Lower lobe of right lung (tissue), 2 donors: ENCODE results near the gene PITX1. TPM values are rescaled to one million over a fixed set of nuclear protein-coding genes. Genes with fewer than 3 reads are reported as not detected.

ENCODE experiments used
- ATAC-seq, 2 donors: fragments of 200-7000 bp; cut with Tn5 transposase; one replicate each; pipeline ENCODE4 v1.9.1; 2020 to 2022; ENCODE audit warnings: mild to moderate bottlenecking in 2 of 2, moderate library complexity in 2 of 2
- DNase-seq: peaks from one replicate; pipeline ENCODE4 v3.0.0-alpha.2; 2020
- H3K27ac ChIP-seq: fragments of 200-600 bp; one replicate; pipeline ENCODE4 v1.8.0; 2022
- H3K27me3 ChIP-seq: fragments of 200-600 bp; one replicate; pipeline ENCODE4 v1.8.0; 2022; ENCODE audit warnings: low read depth
- H3K36me3 ChIP-seq: fragments of 200-600 bp; one replicate; pipeline ENCODE4 v1.8.0; 2022; ENCODE audit warnings: mild to moderate bottlenecking
- H3K4me1 ChIP-seq: fragments of 200-600 bp; one replicate; pipeline ENCODE4 v1.8.0; 2022
- H3K4me3 ChIP-seq: fragments of 200-600 bp; one replicate; pipeline ENCODE4 v1.8.0; 2022; ENCODE audit warnings: mild to moderate bottlenecking
- H3K9me3 ChIP-seq: fragments of 200-600 bp; one replicate; pipeline ENCODE4 v1.8.0; 2022
- intact Hi-C: fragments of 100-400 bp; cut with DNase I; formaldehyde crosslinking; loops from one replicate; pipeline ENCODE4 v1.11.0; 2022
- total RNA-seq: library from RNA; stranded (reverse); fragmentation: NEBNext Ultra II Directional; extraction: Animal tissue kit (Norgen Biotek cat#: 25700); gene quantifications from one replicate; pipeline ENCODE4 v1.2.1, GENCODE V29; 2021
- TF ChIP-seq, protein P1 (sequence below): fragments of 200-600 bp; IDR thresholded peaks from one replicate; pipeline ENCODE4 v1.8.0; 2022; ENCODE audit warnings: antibody characterized with exemption, mild to moderate bottlenecking
- donor health status: DM: no; HTN: yes; CAD: no; lungs with severe emphysema.

The PITX1 gene
- total RNA-seq, 1 donor from 2014 or later, result 0.47 TPM

DNA sequence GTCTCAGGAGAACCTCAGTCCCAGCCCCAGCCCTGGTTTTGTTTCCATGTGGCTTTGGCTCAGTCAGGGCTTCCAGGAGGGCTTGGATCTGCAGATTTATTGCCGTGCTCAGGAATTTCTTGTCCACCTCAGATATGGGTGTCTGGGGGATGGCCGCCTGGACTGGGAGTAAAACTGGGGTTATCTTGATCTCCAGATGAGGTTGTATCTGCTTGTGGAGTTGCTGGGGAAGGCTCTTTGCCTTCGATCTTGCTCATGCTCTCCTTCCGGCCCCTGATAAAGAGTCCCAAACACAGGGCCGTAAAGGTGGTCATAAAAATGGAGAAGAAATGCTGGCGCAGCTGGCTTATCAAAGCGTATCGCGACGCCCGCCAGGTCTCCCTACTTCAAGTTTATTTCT lies 17.8 kb upstream of the PITX1 start:
- Histone ChIP-seq H3K27me3 (peaks cover 72% of the 10 kb centered on the region), H3K4me1 (no peaks in the 10 kb centered on the region), H3K4me3 (no peak overlapping the region), H3K36me3 (no peaks in the 10 kb centered on the region), H3K27ac (no peak overlapping the region), H3K9me3 (no peaks in the 10 kb centered on the region)
- no peak for ATAC-seq
- TF ChIP-seq, protein P1, sequence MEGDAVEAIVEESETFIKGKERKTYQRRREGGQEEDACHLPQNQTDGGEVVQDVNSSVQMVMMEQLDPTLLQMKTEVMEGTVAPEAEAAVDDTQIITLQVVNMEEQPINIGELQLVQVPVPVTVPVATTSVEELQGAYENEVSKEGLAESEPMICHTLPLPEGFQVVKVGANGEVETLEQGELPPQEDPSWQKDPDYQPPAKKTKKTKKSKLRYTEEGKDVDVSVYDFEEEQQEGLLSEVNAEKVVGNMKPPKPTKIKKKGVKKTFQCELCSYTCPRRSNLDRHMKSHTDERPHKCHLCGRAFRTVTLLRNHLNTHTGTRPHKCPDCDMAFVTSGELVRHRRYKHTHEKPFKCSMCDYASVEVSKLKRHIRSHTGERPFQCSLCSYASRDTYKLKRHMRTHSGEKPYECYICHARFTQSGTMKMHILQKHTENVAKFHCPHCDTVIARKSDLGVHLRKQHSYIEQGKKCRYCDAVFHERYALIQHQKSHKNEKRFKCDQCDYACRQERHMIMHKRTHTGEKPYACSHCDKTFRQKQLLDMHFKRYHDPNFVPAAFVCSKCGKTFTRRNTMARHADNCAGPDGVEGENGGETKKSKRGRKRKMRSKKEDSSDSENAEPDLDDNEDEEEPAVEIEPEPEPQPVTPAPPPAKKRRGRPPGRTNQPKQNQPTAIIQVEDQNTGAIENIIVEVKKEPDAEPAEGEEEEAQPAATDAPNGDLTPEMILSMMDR, result no peak
- DNase-seq, result no peak
- intact Hi-C loops, result no loop called here

DNA sequence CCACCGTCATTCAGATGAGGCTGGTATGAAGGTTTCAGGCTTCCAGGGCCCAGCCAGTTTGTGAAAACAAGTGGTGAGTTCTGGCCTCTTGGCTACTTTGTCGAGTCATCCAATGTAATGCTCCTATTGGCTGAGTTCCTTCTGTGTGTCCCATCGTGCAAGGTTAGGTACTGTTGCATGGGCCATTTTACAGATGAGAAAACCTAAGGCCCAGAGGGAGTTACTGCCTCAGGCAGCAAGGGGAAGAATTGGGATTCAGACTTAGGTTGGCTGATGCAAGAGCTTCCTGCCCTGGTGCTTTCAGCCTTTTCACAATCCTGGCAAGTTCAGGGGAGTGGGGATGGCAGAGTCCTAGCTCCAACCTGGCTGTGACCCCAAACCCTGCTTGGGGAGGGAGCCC lies 17.4 kb upstream of the PITX1 start:
- no peak for DNase-seq
- Histone ChIP-seq H3K4me1 (no peaks in the 10 kb centered on the region), H3K27me3 (peaks cover 77% of the 10 kb centered on the region), H3K9me3 (no peaks in the 10 kb centered on the region), H3K36me3 (no peaks in the 10 kb centered on the region), H3K4me3 (no peak overlapping the region), H3K27ac (no peak overlapping the region)
- intact Hi-C loops, result no loop called here
- TF ChIP-seq, protein P1, result no peak
- no peak for ATAC-seq

DNA sequence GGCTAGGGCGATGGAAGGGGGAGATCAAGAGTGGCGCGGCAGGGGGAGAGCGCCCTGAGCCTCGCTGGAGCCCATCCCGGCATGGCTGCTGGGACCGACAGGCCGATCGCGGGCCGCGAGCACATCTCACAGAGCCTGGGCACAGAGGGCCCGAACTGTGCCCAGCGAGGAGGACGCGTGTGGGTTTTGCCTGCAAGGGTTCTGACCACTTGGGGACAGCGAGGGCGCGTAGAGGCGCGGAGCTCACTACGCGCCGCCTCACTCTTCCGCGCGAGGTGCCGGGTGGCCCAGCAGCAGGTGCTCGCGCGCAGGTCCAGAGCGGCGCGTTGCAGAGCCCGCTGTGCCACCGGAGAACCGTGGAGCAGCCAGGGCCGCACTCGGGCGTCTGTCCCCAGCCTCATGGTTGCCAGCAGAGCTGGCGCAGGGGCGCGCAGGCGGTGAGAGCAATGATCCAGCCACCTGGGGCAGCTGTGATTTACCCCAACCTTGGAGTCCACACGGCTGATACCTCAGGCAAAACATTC lies 16.3 kb upstream of the PITX1 start:
- peaks cover 88% of the 10 kb centered on the region for H3K27me3 ChIP-seq
- ATAC-seq, result no peak
- H3K4me3 ChIP-seq, result no peak overlapping the region

DNA sequence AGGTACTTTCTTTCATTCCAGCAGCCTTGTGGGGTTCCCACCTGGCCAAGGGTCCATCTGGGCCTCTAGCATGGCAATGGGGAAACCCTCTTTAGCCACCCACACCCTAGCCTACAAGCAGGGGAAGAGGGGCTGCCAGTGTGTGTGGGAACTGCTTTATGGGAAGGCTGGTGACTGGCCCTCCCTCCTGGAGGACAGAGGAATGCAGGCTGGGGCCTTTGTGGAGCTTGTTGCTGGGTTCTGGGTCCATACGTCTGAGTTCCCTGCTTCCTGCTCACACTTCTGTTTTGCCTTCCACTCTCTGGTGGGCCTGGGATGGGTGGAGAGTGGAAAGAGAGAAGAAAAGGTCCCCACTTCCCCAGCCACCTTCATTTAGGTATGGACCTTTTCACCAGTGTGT lies 14.9 kb upstream of the PITX1 start:
- TF ChIP-seq, protein P1, result no peak
- Histone ChIP-seq H3K36me3 (no peaks in the 10 kb centered on the region), H3K4me3 (no peak overlapping the region), H3K9me3 (no peaks in the 10 kb centered on the region), H3K4me1 (no peaks in the 10 kb centered on the region), H3K27me3 (peaks cover 94% of the 10 kb centered on the region), H3K27ac (no peak overlapping the region)
- intact Hi-C loops, result no loop called here
- ATAC-seq (no peak), DNase-seq (no peak)

More for the DNA sequence above, 16.3 kb upstream of the PITX1 start:
- intact Hi-C loops, result no loop called here
- DNase-seq, result peak; percentile 37
- no peaks in the 10 kb centered on the region for H3K36me3 ChIP-seq
- no peak overlapping the region for H3K27ac ChIP-seq
- TF ChIP-seq, protein P1, result no peak
- no peaks in the 10 kb centered on the region for H3K4me1 ChIP-seq
- no peaks in the 10 kb centered on the region for H3K9me3 ChIP-seq

DNA sequence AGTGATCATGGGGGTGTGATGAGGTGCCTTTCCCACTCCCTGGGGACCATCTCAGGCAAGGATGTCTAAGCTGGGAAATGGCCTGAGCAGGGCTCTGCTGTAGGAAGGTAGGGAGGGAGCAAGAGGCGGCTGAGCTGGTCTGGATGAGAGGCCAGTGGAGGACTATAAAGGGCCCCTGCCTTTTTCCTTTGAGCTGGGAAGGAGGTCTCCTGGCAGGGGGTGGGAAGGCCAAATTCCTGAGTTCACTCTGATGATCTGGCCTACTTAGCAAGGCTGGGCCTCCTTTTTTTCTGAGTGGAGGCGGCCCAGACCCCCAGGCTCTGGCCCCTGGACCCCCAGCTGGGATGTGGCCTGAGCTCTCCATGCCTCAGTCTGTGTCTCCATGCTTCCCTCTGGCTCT lies 14.3 kb upstream of the PITX1 start:
- TF ChIP-seq, protein P1, result no peak
- intact Hi-C loops, result no loop called here
- no peaks in the 10 kb centered on the region for H3K9me3 ChIP-seq
- no peak overlapping the region for H3K4me3 ChIP-seq
- no peak for DNase-seq
- H3K4me1 ChIP-seq, result no peaks in the 10 kb centered on the region
- no peak for ATAC-seq
- H3K27me3 ChIP-seq, result peaks cover 94% of the 10 kb centered on the region
- H3K27ac ChIP-seq, result no peak overlapping the region
- H3K36me3 ChIP-seq, result no peaks in the 10 kb centered on the region

DNA sequence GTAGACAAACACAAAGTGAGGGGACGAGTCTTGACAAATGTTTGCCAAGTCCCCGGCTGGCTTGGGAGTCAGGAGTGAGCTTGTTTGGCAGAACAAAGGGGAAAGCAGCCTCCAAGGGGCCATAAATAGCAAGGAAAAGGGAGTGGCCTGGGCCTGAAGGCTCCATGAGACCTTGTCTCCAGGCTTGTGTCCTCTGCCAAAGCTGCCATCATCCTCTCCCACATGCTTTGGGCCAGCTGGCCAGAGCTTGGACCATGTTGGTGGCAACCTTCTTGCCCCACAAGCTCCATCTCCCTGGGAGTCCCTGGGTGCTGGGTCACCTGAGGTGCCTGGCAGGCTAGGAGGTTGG lies 13.3 kb upstream of the PITX1 start:
- TF ChIP-seq, protein P1, result no peak
- Histone ChIP-seq H3K27ac (no peak overlapping the region), H3K4me1 (no peaks in the 10 kb centered on the region), H3K36me3 (no peaks in the 10 kb centered on the region), H3K27me3 (peaks cover 95% of the 10 kb centered on the region), H3K4me3 (no peak overlapping the region), H3K9me3 (no peaks in the 10 kb centered on the region)
- DNase-seq (peak; percentile 12), ATAC-seq (no peak)
- intact Hi-C loops, result no loop called here
